A549 (cell line): ENCODE results near the gene SERPINA6. TPM values are rescaled to one million over a fixed set of nuclear protein-coding genes. Genes with fewer than 3 reads are reported as not detected.

Experiments
- ATAC-seq, 2 experiments: fragments of 200-7000 bp in 1 of 2; fragments of >200 bp in 1 of 2; cut with Nextera tagmentation in 1 of 2; cut with Tn5 transposase in 1 of 2; 3 replicates each; pipeline versions ENCODE4 v1.8.0 to v1.9.1; 2018 to 2020; ENCODE audit warnings: mild to moderate bottlenecking in 1 of 2, moderate library complexity in 1 of 2
- CTCF ChIA-PET: fragments of 300-600 bp; sonication (Branson Sonifier 250); formaldehyde crosslinking; extraction: SDS; loops from one replicate; lab custom pipeline; 2021; ENCODE audit warnings: antibody characterized with exemption, inconsistent platforms; lab: Yijun Ruan, JAX
- POLR2A ChIA-PET: fragments of 350-600 bp; formaldehyde crosslinking; extraction: SDS; loops from one replicate; lab custom pipeline; 2021; ENCODE audit warnings: antibody characterized with exemption, inconsistent platforms; lab: Yijun Ruan, JAX
- DNase-seq, 2 experiments: peaks; one replicate each; pipeline versions ENCODE4 v3.0.0 to v3.0.0-alpha.2; 2011 to 2016; ENCODE audit warnings: low read depth in 1 of 2, low spot score in 1 of 2
- FAIRE-seq: peaks from 2 replicates; lab custom pipeline; 2011; peaks lifted over from hg19 to GRCh38; lab: Jason Lieb, UNC
- H3K27ac ChIP-seq, 2 experiments: fragments of >200 bp; sonication (Bioruptor Twin); formaldehyde crosslinking; 3 replicates each; pipeline ENCODE4 v1.5.1; 2016 to 2017
- H3K4me1 ChIP-seq: fragments of >200 bp; sonication (Bioruptor Twin); formaldehyde crosslinking; 3 replicates; pipeline ENCODE4 v1.6.1; 2016
- H3K4me2 ChIP-seq: fragments of >200 bp; sonication (Bioruptor Twin); formaldehyde crosslinking; 3 replicates; pipeline ENCODE4 v1.6.1; 2016
- H3K4me3 ChIP-seq: fragments of >200 bp; sonication (Bioruptor Twin); formaldehyde crosslinking; 3 replicates; pipeline ENCODE4 v1.5.1; 2016
- H3K9me3 ChIP-seq: fragments of >200 bp; sonication (Bioruptor Twin); formaldehyde crosslinking; 3 replicates; pipeline ENCODE4 v1.6.1; 2016
- CHD4 ChIP-seq: fragments of 200-600 bp; sonication (generic); IDR thresholded peaks from 2 replicates; pipeline ENCODE4 v1.6.1; 2016; ENCODE audit warnings: antibody characterized with exemption, mild to moderate bottlenecking, borderline replicate concordance
- E2F6 ChIP-seq: IDR thresholded peaks from 2 replicates; pipeline ENCODE4 v1.6.1; 2012; ENCODE audit warnings: low read depth, borderline replicate concordance
- EHF ChIP-seq: fragments of 250-450 bp; sonication (Bioruptor Pico); IDR thresholded peaks from 2 replicates; pipeline ENCODE4 v1.5.0; 2020; ENCODE audit warnings: mild to moderate bottlenecking
- ESRRA ChIP-seq: fragments of 150-350 bp; IDR thresholded peaks from 2 replicates; pipeline ENCODE4 v1.6.1; 2014; ENCODE audit warnings: mild to moderate bottlenecking, low read length, borderline replicate concordance
- FOSB ChIP-seq: fragments of 250-450 bp; sonication (Bioruptor Pico); IDR thresholded peaks from 2 replicates; pipeline ENCODE4 v1.5.0; 2020; ENCODE audit warnings: mild to moderate bottlenecking, moderate library complexity
- FOSL2 ChIP-seq, 2 experiments: fragments of 450-650 bp in 1 of 2; fragments of >200 bp in 1 of 2; sonication (Bioruptor Twin) in 1 of 2; formaldehyde crosslinking; IDR thresholded peaks; 2 replicates each; pipeline versions ENCODE4 v1.5.0 to v1.6.1; 2016 to 2020; ENCODE audit warnings: mild to moderate bottlenecking in 1 of 2, moderate library complexity in 1 of 2
- FOXS1 ChIP-seq: fragments of 250-450 bp; sonication (Bioruptor Pico); IDR thresholded peaks from 2 replicates; pipeline ENCODE4 v1.5.0; 2020; ENCODE audit warnings: mild to moderate bottlenecking, moderate library complexity
- GATA3 ChIP-seq: IDR thresholded peaks from 2 replicates; pipeline ENCODE4 v1.6.1; 2012; ENCODE audit warnings: borderline replicate concordance
- HOXA7 ChIP-seq: fragments of 250-450 bp; sonication (Bioruptor Pico); IDR thresholded peaks from 2 replicates; pipeline ENCODE4 v1.5.0; 2020; ENCODE audit warnings: mild to moderate bottlenecking, moderate library complexity
- HOXB5 ChIP-seq: fragments of 250-450 bp; sonication (Bioruptor Pico); IDR thresholded peaks from 2 replicates; pipeline ENCODE4 v1.5.0; 2020; ENCODE audit warnings: mild to moderate bottlenecking, moderate library complexity
- JUNB ChIP-seq: fragments of >200 bp; sonication (Bioruptor Twin); formaldehyde crosslinking; IDR thresholded peaks from 2 replicates; pipeline ENCODE4 v1.6.1; 2016
- KDM1A ChIP-seq: fragments of 200-600 bp; sonication (generic); IDR thresholded peaks from 2 replicates; pipeline ENCODE4 v1.6.1; 2016; ENCODE audit warnings: low read depth, mild to moderate bottlenecking
- MAFK ChIP-seq: fragments of 450-650 bp; IDR thresholded peaks from 2 replicates; pipeline ENCODE4 v1.6.1; 2014; ENCODE audit not compliant: partially characterized antibody
- MAZ ChIP-seq: fragments of 150-350 bp; IDR thresholded peaks from 2 replicates; pipeline ENCODE4 v1.6.1; 2014; ENCODE audit warnings: antibody characterized with exemption, low read depth, low read length, borderline replicate concordance
- MYC ChIP-seq: IDR thresholded peaks from 2 replicates; pipeline ENCODE4 v1.6.1; 2012; ENCODE audit warnings: mild to moderate bottlenecking, inconsistent platforms, low read length, improper control_type of control experiment, borderline replicate concordance
- NFE2L2 ChIP-seq: fragments of 150-350 bp; conservative IDR thresholded peaks from 2 replicates; pipeline ENCODE4 v1.6.1; 2014; ENCODE audit warnings: low read length
- RFX5 ChIP-seq: fragments of 450-650 bp; IDR thresholded peaks from 2 replicates; pipeline ENCODE4 v1.7.1; 2014; ENCODE audit warnings: antibody characterized with exemption, mild to moderate bottlenecking, moderate library complexity
- RNF2 ChIP-seq: fragments of 200-600 bp; sonication (generic); IDR thresholded peaks from 2 replicates; pipeline ENCODE4 v1.6.1; 2016; ENCODE audit warnings: low read depth, mild to moderate bottlenecking, antibody characterized with exemption, moderate library complexity, borderline replicate concordance
- SREBF2 ChIP-seq: fragments of 450-650 bp; IDR thresholded peaks from 2 replicates; pipeline ENCODE4 v1.6.1; 2014; ENCODE audit warnings: mild to moderate bottlenecking, moderate library complexity
- ZNF302 ChIP-seq: fragments of 250-450 bp; sonication (Bioruptor Pico); IDR thresholded peaks from 2 replicates; pipeline ENCODE4 v1.9.0; 2021; ENCODE audit warnings: inconsistent platforms, mild to moderate bottlenecking, moderate library complexity
- ZSCAN20 ChIP-seq: fragments of 250-450 bp; sonication (Bioruptor Pico); IDR thresholded peaks from 2 replicates; pipeline ENCODE4 v1.8.0; 2022; ENCODE audit warnings: mild to moderate bottlenecking, moderate library complexity
- WGBS: methylation state at CpG from one replicate; pipeline ENCODE4 v1.1.6; 2017; ENCODE audit errors: missing lambda C conversion rate; 5-methylcytosine and 5-hydroxymethylcytosine counted together
- polyA plus RNA-seq, 4 experiments: library from polyadenylated mRNA; depleted of rRNA in 3 of 4; stranded (reverse); fragments of >200 nt; fragmentation: RNase III in 1 of 4; extraction: RNeasy Plus Mini Kit Qiagen cat#74134 plus additional on column Dnase treatment in 1 of 4; gene quantifications; 2 replicates in 3 of 4; 3 replicates in 1 of 4; pipeline ENCODE4 v1.2.3, GENCODE V29; 2011 to 2017
- TF ChIP-seq, protein P1 (sequence below): fragments of >200 bp; sonication (Bioruptor Twin); formaldehyde crosslinking; IDR thresholded peaks from 3 replicates; pipeline ENCODE4 v1.5.1; 2016
- TF ChIP-seq, protein P2 (sequence below): fragments of 250-450 bp; sonication (Bioruptor Pico); IDR thresholded peaks from 2 replicates; pipeline ENCODE4 v1.5.0; 2021; ENCODE audit warnings: mild to moderate bottlenecking, moderate library complexity, borderline replicate concordance

SERPINA6 gene
- polyA plus RNA-seq, 2 of the 4 experiments (the other 2 are of a cell fraction): 0.43 to 1.8 TPM

- ChIA-PET CTCF (interaction anchor here (1.4 to 1.5 kb wide), 2 partner anchors 10 to 16 kb away, joined by 3 to 4 read pairs; no protein-coding TSS in a partner anchor), POLR2A (no interaction called here)
- Histone ChIP-seq H3K4me2 (no peak overlapping the region), H3K9me3 (no peaks in the 10 kb centered on the region), H3K4me1 (peaks cover 7% of the 10 kb centered on the region; the same call in 1 of the 3 replicates), H3K27ac (no peak overlapping the region), H3K4me3 (no peak overlapping the region)
- TF ChIP-seq MYC (no peak), HOXB5 (no peak), FOSL2 (IDR thresholded peaks at IDR 0.05) (no peak), FOSL2 (CRISPR knock-in tag; IDR thresholded peaks at IDR 0.05) (no peak), ZNF302 (CRISPR knock-in tag) (no peak), ZSCAN20 (no peak), RNF2 (no peak), HOXA7 (CRISPR knock-in tag) (no peak), FOXS1 (CRISPR knock-in tag) (no peak), ESRRA (no peak)
- TF ChIP-seq, protein P1, sequence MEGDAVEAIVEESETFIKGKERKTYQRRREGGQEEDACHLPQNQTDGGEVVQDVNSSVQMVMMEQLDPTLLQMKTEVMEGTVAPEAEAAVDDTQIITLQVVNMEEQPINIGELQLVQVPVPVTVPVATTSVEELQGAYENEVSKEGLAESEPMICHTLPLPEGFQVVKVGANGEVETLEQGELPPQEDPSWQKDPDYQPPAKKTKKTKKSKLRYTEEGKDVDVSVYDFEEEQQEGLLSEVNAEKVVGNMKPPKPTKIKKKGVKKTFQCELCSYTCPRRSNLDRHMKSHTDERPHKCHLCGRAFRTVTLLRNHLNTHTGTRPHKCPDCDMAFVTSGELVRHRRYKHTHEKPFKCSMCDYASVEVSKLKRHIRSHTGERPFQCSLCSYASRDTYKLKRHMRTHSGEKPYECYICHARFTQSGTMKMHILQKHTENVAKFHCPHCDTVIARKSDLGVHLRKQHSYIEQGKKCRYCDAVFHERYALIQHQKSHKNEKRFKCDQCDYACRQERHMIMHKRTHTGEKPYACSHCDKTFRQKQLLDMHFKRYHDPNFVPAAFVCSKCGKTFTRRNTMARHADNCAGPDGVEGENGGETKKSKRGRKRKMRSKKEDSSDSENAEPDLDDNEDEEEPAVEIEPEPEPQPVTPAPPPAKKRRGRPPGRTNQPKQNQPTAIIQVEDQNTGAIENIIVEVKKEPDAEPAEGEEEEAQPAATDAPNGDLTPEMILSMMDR: no peak
- TF ChIP-seq, protein P2, sequence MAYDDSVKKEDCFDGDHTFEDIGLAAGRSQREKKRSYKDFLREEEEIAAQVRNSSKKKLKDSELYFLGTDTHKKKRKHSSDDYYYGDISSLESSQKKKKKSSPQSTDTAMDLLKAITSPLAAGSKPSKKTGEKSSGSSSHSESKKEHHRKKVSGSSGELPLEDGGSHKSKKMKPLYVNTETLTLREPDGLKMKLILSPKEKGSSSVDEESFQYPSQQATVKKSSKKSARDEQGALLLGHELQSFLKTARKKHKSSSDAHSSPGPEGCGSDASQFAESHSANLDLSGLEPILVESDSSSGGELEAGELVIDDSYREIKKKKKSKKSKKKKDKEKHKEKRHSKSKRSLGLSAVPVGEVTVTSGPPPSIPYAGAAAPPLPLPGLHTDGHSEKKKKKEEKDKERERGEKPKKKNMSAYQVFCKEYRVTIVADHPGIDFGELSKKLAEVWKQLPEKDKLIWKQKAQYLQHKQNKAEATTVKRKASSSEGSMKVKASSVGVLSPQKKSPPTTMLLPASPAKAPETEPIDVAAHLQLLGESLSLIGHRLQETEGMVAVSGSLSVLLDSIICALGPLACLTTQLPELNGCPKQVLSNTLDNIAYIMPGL (CRISPR knock-in tag): no peak
- 78% methylated on average over 5 of the region's 5 CpGs for WGBS
- ATAC-seq: no peak
- FAIRE-seq: no peak
- DNase-seq: no peak
Measured at GRCh38 chr14:94321421-94322271, 1.5 kb downstream of the SERPINA6 start.

DNA sequence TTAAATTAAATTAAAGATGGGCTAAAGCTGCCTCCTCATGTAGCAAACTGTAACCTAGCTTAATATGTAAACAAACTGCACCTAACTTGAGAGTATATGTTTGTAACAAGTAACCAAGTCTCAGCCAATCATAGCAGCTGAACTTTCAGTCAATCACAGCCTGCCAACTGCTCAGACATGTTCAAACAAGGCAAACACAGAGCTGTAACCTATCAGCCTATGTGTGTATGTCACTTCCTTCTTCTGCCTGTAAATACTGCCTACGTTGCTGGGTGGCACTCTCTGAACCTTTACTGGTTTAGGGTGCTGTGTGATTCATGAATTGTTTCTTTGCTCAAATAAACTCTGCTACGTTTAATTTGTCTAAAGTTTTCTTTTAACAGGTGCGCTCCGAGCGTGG lies 2.9 kb downstream of the SERPINA6 start:
- Histone ChIP-seq H3K9me3 (no peaks in the 10 kb centered on the region), H3K27ac (no peak overlapping the region), H3K4me2 (no peak overlapping the region), H3K4me3 (no peak overlapping the region), H3K4me1 (peaks cover 7% of the 10 kb centered on the region; the same call in 1 of the 3 replicates)
- DNase-seq (peak in 1 of 2 experiments; percentile 62), ATAC-seq (peak; percentile 78 to 79), FAIRE-seq (peak; percentile 63)
- no peak for TF ChIP-seq E2F6
- no peak for TF ChIP-seq ESRRA
- no peak for TF ChIP-seq KDM1A
- no peak for TF ChIP-seq JUNB
- TF ChIP-seq MAFK: no peak
- TF ChIP-seq HOXA7 (CRISPR knock-in tag): no peak
- TF ChIP-seq GATA3: no peak
- no peak for TF ChIP-seq MAZ
- no peak for TF ChIP-seq SREBF2
- TF ChIP-seq RFX5: no peak
- no peak for TF ChIP-seq NFE2L2
- no peak for TF ChIP-seq EHF (CRISPR knock-in tag)
- TF ChIP-seq CHD4: no peak
- no peak for TF ChIP-seq FOSB (CRISPR knock-in tag)
- POLR2A ChIA-PET: no interaction called here
- CTCF ChIA-PET: interaction anchor here (1.0 to 1.4 kb wide), 3 partner anchors 14 to 309 kb away, joined by 3 read pairs; no protein-coding TSS in a partner anchor
- WGBS: 50% methylated on average over 5 of the region's 5 CpGs
